ENCODE data around the gene DEPDC7.
A peak's percentile ranks its signal among the peaks of the same experiment; 100 is the strongest.

The DEPDC7 gene

DNA sequence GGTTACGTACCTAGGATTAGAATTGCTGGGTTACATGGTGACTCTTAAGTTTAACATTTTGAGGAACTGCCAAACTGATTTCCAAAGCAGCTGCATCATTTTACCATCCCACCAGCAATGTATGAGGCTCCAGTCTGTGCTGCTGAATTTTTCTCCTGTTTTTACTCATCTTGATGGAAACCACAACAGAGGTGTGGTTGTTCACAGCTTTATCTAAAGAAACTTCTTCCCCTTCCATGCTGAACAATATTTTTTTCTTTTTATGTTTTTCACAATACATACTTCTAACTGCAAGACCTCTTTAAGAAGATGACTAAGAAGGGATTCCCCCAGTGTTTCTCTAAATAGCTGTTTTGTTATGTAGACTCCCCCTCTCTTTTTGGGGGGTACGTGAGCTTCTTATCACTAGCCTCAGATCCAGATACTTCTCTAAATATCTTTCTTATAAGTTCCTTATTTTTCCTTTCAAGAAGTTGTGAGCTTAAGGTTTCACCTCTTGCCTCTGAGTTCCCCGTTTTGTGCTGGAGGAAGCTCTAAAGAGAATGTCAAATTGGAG lies 47.7 kb downstream of the DEPDC7 start:
- DNase-seq = no peak

DNA sequence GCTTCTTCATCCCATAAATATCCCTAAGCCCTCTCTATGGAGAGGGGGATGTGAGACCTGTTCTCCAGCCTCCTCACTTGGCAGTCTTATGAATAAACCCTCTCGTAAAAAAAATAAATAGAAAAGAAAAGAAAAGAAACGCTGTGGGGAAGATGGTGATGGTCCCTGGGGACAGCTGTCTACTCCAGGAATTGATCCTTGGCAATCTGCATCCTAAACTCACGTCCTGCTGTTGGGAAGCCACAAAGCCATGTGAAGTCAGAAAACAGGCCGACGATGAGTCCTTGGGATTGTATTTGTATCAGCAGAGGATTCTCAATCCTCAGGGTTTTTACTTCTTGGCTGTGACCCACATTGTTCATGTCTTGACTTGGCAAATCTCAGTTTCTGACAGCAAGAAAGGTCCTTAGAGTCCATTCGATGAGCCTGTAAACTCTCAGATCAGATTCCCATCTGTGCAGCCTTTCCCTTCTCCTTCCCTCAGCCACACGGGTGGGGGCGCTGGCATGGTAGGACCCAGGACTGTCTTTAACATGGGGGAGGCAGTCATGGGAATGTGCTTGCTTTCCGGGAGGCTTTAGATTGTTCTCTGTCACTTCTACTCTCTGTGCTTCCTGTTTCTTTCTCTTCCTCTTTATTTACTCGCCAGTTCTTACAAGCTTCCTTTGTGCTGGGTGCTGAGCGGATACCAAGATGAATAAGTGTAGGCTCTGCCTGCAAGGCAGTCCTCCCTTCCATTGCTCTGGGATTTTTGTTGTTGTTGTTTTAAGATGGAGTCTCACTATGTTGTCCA lies 48.6 kb downstream of the DEPDC7 start:
- no peak for DNase-seq

DNA sequence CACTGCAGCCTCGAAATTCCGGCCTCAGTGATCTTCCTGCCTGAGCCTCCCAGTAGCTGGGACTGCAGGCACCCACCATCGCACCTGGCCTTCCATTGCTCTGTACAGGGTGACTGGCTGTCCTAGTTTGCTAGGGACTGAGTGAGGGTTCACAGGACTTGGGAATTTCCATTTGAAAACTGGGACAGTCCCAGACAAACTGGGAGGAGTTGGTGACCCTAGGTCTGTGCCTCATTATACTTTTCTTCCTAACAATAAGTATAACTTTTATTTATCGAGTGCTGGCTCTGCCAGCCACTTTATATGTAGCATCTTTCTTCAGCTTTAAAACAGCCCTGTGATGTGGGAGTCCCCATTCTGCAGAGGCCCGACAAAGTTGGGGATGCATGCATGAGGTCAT lies 49.2 kb downstream of the DEPDC7 start:
- no peak for DNase-seq

DNA sequence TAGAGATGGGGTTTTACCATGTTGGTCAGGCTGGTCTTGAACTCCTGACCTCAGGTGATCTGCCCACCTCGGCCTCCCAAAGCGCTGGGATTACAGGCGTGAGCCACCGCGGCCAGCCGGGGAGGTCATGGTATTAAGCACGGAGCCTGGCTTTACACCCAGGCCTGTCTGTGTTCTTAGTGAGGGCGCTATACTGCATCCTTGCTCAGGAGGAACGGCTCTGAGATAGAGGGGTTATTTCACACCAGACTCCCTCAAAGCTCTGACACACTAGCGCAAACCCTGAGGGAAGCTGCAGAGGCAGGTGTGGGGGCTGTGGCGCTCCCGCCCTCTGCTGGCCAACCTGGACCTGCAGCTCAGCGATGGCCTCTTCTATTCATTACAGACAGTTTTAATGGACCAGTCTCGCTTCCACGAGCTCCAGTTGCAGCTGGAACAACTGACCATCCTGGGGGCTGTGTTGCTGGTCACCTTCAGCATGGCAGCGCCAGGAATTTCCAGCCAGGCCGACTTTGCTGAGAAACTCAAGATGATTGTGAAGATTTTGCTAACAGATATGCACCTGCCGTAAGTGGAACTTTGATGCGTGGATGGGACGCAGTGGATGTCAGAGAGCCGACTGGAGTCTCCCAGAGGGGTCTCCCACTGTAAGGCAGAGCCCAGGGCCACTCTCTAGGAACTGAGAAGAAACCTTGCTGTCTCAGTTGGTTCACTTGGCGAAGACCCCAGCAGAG lies 49.9 kb downstream of the DEPDC7 start:
- DNase-seq = peak; percentile 76

DNA sequence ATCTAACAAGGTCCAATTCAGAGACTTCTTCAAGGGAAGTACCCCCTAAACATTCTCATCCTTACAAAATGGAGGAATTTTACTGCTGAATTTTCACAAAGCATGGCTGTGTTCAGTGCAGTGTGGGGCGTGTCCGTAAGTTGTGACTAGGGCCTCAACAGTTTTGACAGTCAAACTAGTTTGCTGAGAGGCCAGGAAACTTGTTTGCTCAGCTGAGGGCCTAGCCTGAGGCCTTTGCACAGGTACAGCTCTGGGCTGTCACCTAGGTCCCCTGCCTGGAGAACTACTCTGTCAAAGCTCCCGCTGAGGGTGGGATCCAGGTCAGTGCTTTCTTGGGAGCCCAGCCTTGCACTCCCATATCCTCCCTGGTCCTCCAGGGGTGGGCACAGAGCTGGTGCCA lies 51.6 kb downstream of the DEPDC7 start:
- DNase-seq = no peak

DNA sequence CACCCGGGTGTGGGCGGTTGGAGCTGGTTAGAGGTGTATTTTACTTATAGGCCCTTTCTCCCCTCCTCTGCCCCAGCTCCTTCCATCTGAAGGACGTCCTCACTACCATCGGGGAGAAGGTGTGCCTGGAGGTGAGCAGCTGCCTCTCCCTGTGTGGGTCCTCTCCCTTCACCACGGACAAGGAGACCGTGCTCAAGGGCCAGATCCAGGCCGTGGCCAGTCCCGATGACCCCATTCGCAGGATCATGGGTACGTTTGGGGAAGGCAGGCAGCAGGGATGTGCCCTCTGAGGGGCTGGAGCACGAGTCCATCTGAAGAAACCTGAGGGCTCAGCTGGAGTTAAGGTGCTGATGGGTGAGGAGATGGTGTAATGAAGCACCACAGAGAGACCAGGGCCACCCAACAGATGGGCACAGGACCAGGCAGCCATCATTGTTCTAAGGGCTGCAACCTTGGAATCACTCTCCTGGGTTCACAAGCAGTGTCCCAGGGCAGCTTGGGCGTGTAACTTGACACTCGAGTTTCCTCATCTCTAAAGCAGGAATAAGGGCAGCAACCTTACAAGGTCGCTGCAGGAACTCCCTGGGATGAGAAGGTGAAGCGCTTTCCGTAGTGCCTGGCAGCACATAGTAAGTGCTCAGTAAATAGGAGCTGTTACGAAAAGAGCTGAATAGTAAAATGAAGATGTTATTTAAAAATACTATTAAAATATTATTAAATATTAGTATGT lies 53.1 kb downstream of the DEPDC7 start:
- DNase-seq = no peak

DNA sequence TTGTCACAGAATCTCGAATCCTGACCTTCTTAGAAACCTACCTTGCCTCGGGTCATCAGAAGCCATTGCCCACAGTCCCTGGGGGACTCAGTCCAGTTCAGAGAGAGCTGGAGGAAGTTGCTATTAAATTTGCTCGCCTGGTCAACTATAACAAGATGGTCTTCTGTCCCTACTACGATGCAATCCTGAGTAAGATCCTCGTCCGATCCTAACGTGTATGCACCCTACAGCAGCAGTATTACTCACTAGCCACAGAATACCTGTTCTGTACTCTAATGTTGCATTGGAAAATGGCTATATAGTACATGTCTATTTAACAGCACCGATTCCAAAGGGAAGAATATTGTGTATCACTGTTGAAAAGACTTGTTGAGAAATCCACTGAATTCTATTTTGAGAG lies 56.8 kb downstream of the DEPDC7 start:
- DNase-seq = no peak
